Lower leg skin (tissue), 3 donors: Measurements from ENCODE around the gene ZFAND2A.

Experiments used
- POLR2A ChIP-seq, 2 donors: fragments of 450-650 bp; IDR thresholded peaks; one replicate each; pipeline ENCODE4 v1.6.1; 2016 to 2017; ENCODE audit warnings: antibody characterized with exemption in 2 of 2, mild to moderate bottlenecking in 1 of 2, moderate library complexity in 1 of 2
- TF ChIP-seq, protein P1 (sequence below), 3 donors: fragments of 450-650 bp; IDR thresholded peaks; one replicate each; pipeline ENCODE4 v1.5.1; 2016; ENCODE audit warnings: antibody characterized with exemption in 3 of 3, mild to moderate bottlenecking in 3 of 3, moderate library complexity in 2 of 3

DNA sequence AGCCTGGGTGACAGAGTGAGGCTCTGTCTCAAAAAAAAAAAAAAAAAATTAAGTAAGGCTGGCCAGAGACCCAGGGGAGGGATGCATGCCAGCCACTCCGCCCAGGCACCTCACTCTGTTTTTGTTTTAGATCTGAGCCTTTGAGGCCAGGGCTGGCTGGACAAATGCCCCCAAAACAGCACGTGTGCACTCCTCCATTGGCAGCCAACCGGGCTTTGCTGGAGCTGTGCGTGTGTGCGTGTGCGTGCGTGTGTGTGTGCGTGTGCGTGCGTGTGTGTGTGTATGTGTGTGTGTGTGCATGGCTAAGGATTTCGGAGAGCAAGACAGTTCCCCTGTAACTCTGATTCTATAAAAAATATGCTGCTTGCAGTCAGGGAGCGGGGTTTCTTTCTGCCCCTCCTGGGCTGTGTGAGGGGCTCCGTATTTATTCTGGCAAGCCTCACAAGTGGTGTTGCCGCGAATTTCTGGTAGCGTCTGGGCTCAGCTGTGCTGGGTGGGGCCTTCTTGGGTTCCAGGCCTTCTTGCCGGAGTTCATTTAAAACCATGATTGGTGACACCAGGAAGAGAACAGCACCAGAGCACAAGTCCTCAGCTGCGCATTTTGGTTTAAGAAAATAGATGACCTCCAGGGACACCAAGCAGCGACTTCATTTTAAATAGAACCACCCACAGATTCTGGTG lies 44.6 kb upstream of the ZFAND2A start:
- no peak for TF ChIP-seq POLR2A (IDR thresholded peaks at IDR 0.05)
- TF ChIP-seq, protein P1, sequence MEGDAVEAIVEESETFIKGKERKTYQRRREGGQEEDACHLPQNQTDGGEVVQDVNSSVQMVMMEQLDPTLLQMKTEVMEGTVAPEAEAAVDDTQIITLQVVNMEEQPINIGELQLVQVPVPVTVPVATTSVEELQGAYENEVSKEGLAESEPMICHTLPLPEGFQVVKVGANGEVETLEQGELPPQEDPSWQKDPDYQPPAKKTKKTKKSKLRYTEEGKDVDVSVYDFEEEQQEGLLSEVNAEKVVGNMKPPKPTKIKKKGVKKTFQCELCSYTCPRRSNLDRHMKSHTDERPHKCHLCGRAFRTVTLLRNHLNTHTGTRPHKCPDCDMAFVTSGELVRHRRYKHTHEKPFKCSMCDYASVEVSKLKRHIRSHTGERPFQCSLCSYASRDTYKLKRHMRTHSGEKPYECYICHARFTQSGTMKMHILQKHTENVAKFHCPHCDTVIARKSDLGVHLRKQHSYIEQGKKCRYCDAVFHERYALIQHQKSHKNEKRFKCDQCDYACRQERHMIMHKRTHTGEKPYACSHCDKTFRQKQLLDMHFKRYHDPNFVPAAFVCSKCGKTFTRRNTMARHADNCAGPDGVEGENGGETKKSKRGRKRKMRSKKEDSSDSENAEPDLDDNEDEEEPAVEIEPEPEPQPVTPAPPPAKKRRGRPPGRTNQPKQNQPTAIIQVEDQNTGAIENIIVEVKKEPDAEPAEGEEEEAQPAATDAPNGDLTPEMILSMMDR (IDR thresholded peaks at IDR 0.05), result no peak
